GM12878 (cell line): Measurements from ENCODE around the gene NT5DC4. TPM values are rescaled to one million over a fixed set of nuclear protein-coding genes. Genes with fewer than 3 reads are reported as not detected.

Experiments
- ATAC-seq: fragments of 200-7000 bp; cut with Tn5 transposase; 3 replicates; pipeline ENCODE4 v1.9.1; 2020; ENCODE audit warnings: mild to moderate bottlenecking, moderate library complexity
- BruUV-seq: library from RNA; stranded (reverse); fragments of 400-500 nt; replicated peaks from 2 replicates; lab custom pipeline; 2021; lab: Mats Ljungman, UMichigan
- CTCF ChIA-PET: fragments of 300-600 bp; sonication (Branson Sonifier 250); formaldehyde crosslinking; extraction: SDS; loops from one replicate; lab custom pipeline; 2021; ENCODE audit warnings: inconsistent platforms; lab: Yijun Ruan, JAX
- POLR2A ChIA-PET: fragments of 350-600 bp; formaldehyde crosslinking; extraction: SDS; loops from one replicate; lab custom pipeline; 2021; ENCODE audit warnings: inconsistent platforms; lab: Charles Lee
- RAD21 ChIA-PET: fragments of 300-600 bp; sonication (Branson Sonifier 250); formaldehyde crosslinking; loops from one replicate; lab custom pipeline; 2023; ENCODE audit warnings: antibody characterized with exemption; ENCODE audit not compliant: unreplicated experiment; lab: Charles Lee
- SMC1A ChIA-PET: fragments of 300-600 bp; sonication (Branson Sonifier 250); formaldehyde crosslinking; loops from one replicate; lab custom pipeline; 2023; ENCODE audit not compliant: unreplicated experiment, uncharacterized antibody; lab: Charles Lee
- DNase-seq: peaks from one replicate; pipeline ENCODE4 v3.0.0-alpha.2; 2011; ENCODE audit warnings: low read depth, low spot score
- FAIRE-seq: peaks from 3 replicates; lab custom pipeline; 2011; peaks lifted over from hg19 to GRCh38; lab: Jason Lieb, UNC
- H2AFZ ChIP-seq: 2 replicates; pipeline ENCODE4 v1.6.0; 2011; ENCODE audit warnings: low read depth, low read length, control low read depth; ENCODE audit not compliant: control insufficient read depth
- H3K27ac ChIP-seq: 2 replicates; pipeline ENCODE4 v1.5.1; 2011; ENCODE audit warnings: control low read depth; ENCODE audit not compliant: control insufficient read depth, insufficient read depth
- H3K27me3 ChIP-seq, 2 experiments: replicated peaks in 1 of 2; 2 replicates each; pipeline versions ENCODE4 v1.6.0 to v1.6.1; 2011; ENCODE audit warnings: low read length in 1 of 2; ENCODE audit not compliant: control insufficient read depth in 2 of 2, insufficient read depth in 2 of 2
- H3K36me3 ChIP-seq, 2 experiments: 2 replicates each; pipeline ENCODE4 v1.5.1; 2011; ENCODE audit warnings: low read length in 1 of 2; ENCODE audit not compliant: control insufficient read depth in 2 of 2, insufficient read depth in 2 of 2
- H3K4me1 ChIP-seq: 2 replicates; pipeline ENCODE4 v1.6.1; 2011; ENCODE audit warnings: mild to moderate bottlenecking, low read length, moderate library complexity, mixed read lengths; ENCODE audit not compliant: control insufficient read depth, insufficient read depth
- H3K4me2 ChIP-seq: 2 replicates; pipeline ENCODE4 v1.6.0; 2011; ENCODE audit warnings: control low read depth; ENCODE audit not compliant: control insufficient read depth, insufficient read depth
- H3K4me3 ChIP-seq: fragments of 200-600 bp; sonication (generic); 2 replicates; pipeline ENCODE4 v1.5.1; 2016
- H3K79me2 ChIP-seq: 2 replicates; pipeline ENCODE4 v1.6.0; 2011; ENCODE audit warnings: low read length; ENCODE audit not compliant: control insufficient read depth, insufficient read depth
- H3K9ac ChIP-seq: 2 replicates; pipeline ENCODE4 v1.8.0; 2011; ENCODE audit warnings: low read length, control low read depth, mixed read lengths; ENCODE audit not compliant: control insufficient read depth, insufficient read depth
- H3K9me3 ChIP-seq: replicated peaks from 3 replicates; pipeline ENCODE4 v1.5.1; 2011; ENCODE audit warnings: mild to moderate bottlenecking, low read length; ENCODE audit not compliant: control insufficient read depth, insufficient read depth
- H4K20me1 ChIP-seq: 2 replicates; pipeline ENCODE4 v1.6.0; 2011; ENCODE audit not compliant: control insufficient read depth, insufficient read depth
- KDM1A ChIP-seq: fragments of 200-600 bp; sonication (generic); IDR thresholded peaks from 2 replicates; pipeline ENCODE4 v1.6.1; 2016; ENCODE audit warnings: borderline replicate concordance
- KLF5 ChIP-seq: fragments of 450-650 bp; IDR thresholded peaks from 2 replicates; pipeline ENCODE4 v1.6.1; 2014; ENCODE audit warnings: mild to moderate bottlenecking; ENCODE audit not compliant: partially characterized antibody
- RCOR1 ChIP-seq: conservative IDR thresholded peaks from 2 replicates; pipeline ENCODE4 v1.6.1; 2012; ENCODE audit warnings: low read depth, low read length, improper control_type of control experiment
- RELA ChIP-seq: fragments of 450-650 bp; IDR thresholded peaks from 2 replicates; pipeline ENCODE4 v1.8.0; 2014; ENCODE audit warnings: borderline replicate concordance; ENCODE audit not compliant: partially characterized antibody
- SREBF1 ChIP-seq: IDR thresholded peaks from 2 replicates; pipeline ENCODE4 v1.6.1; 2012; ENCODE audit warnings: mild to moderate bottlenecking, low read length
- WGBS: methylation state at CpG from one replicate; pipeline ENCODE4 v1.1.6; 2016; ENCODE audit warnings: low lambda C conversion rate; ENCODE audit not compliant: insufficient replicate concordance, insufficient coverage; ENCODE audit errors: missing lambda C conversion rate; 5-methylcytosine and 5-hydroxymethylcytosine counted together
- in situ Hi-C: fragments of 300-500 bp; cut with MboI; formaldehyde crosslinking; loops from 9 replicates; pipeline ENCODE4 v1.14.3; 2018; ENCODE audit warnings: mixed read lengths
- intact Hi-C: fragments of 100-400 bp; cut with micrococcal nuclease; formaldehyde crosslinking; loops from one replicate; pipeline ENCODE4 v1.14.2; 2022; ENCODE audit not compliant: unreplicated experiment
- polyA plus RNA-seq, 11 experiments: library from polyadenylated mRNA; depleted of rRNA in 4 of 11; unstranded in 6 of 11; stranded (reverse) in 5 of 11; fragments of >200 nt; fragmentation: Nextera tagmentation in 4 of 11; fragmentation: Illumina TruSeq in 1 of 11; extraction: Ambion mirVana in 4 of 11; extraction: Trizol in 1 of 11; gene quantifications; 1 replicate in 1 of 11; 2 replicates in 10 of 11; pipeline versions ENCODE4 v1.2.1 to v1.2.3, GENCODE V29; 2011 to 2016; ENCODE audit warnings: inconsistent platforms in 2 of 11, missing spikeins in 2 of 11, low read depth in 1 of 11
- total RNA-seq, 4 experiments: library from RNA; depleted of rRNA in 3 of 4; stranded (reverse); fragments of >200 nt in 3 of 4; fragmentation: Illumina TruSeq in 1 of 4; extraction: Trizol in 1 of 4; gene quantifications; 2 replicates each; pipeline versions ENCODE4 v1.2.1 to v1.2.3, GENCODE V29; 2013 to 2021
- TF ChIP-seq, protein P1 (sequence below): fragments of 450-650 bp; IDR thresholded peaks from 2 replicates; pipeline ENCODE4 v1.6.1; 2017; ENCODE audit warnings: mild to moderate bottlenecking, moderate library complexity
- TF ChIP-seq, protein P2 (sequence below): fragments of 450-650 bp; IDR thresholded peaks from 2 replicates; pipeline ENCODE4 v1.6.1; 2018; ENCODE audit warnings: borderline replicate concordance, mild to moderate bottlenecking; ENCODE audit not compliant: partially characterized antibody

NT5DC4 gene
- total and polyA plus RNA-seq, 10 of the 15 experiments (the other 5 are each of a cell fraction or from before 2014, with no cell fraction given): 0.04 to 2.6 (median 0.32) TPM; not detected in 2

DNA sequence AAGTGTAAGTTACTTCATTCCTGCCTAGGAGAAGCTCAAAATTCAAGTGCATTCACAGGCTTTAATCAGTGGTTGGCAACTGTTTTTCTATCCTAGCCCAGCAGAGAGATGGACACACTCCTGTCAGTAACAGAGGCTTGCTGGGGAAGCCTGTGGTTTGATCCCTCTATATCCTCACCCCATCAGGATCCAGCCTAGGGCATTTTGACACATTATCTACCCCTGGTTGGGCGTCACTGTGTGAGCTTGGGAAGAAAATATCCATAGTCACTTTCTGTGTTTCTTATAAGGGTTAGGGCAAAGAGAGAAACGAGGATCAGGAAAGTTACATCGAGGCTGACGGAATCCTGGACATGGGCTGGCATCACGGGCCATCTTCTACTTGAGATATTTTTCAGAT is 10.0 kb downstream of the NT5DC4 start:
- RAD21 ChIA-PET: interaction anchor here (1.6 to 10.7 kb wide), 5 partner anchors 38 to 211 kb away, joined by 6 to 494 read pairs (median 117); no protein-coding TSS in a partner anchor
- Histone ChIP-seq H4K20me1 (no peaks in the 10 kb centered on the region), H3K4me2 (no peak overlapping the region), H3K4me3 (no peak overlapping the region), H3K36me3 (no peaks in the 10 kb centered on the region; a peak in 1 of 4 replicates), H3K27ac (no peak overlapping the region), H2AFZ (no peak overlapping the region), H3K9ac (no peak overlapping the region), H3K9me3 (no peaks in the 10 kb centered on the region), H3K79me2 (no peaks in the 10 kb centered on the region), H3K27me3 (no peaks in the 10 kb centered on the region), H3K4me1 (peaks cover 12% of the 10 kb centered on the region)
- no TSS peak for BruUV-seq
- no peak for TF ChIP-seq KLF5
- TF ChIP-seq RCOR1: no peak
- intact Hi-C loops: no loop called here
- POLR2A ChIA-PET: interaction anchor here (0.6 to 1.0 kb wide), 2 partner anchors 86 to 99 kb away, joined by 3 read pairs; no protein-coding TSS in a partner anchor
- 59% methylated on average over 5 of the region's 5 CpGs for WGBS
- CTCF ChIA-PET: interaction anchor here (0.6 to 12.8 kb wide), 8 partner anchors 19 to 211 kb away, joined by 3 to 671 read pairs (median 56); no protein-coding TSS in a partner anchor
- in situ Hi-C loops: no loop called here
- SMC1A ChIA-PET: interaction anchor here (0.7 to 10.9 kb wide), 9 partner anchors 8 to 211 kb away, joined by 3 to 455 read pairs (median 6); no protein-coding TSS in a partner anchor
- ATAC-seq (no peak), DNase-seq (no peak), FAIRE-seq (no peak)

DNA sequence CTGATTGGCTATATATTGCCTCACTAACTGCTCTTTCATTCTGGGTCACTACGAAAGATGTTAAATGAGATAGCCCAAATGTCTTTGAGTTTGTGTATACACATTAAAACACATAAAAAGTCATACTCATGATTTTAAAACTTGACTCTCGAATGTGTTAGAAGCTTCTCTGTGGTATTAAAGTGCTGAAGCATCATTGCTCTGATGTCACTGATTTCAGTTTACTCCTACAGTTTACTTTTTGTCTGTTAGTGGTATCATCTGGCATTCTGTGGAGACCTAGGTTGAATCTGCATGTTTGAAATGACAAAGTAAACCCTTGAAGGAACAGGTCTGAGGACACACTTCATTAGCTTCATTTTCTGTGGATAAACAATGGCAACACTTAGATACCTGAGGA is 10.7 kb downstream of the NT5DC4 start:
- Histone ChIP-seq H2AFZ (no peak overlapping the region), H4K20me1 (no peaks in the 10 kb centered on the region), H3K27ac (no peak overlapping the region), H3K9ac (no peak overlapping the region), H3K4me3 (no peak overlapping the region), H3K9me3 (no peaks in the 10 kb centered on the region), H3K27me3 (no peaks in the 10 kb centered on the region), H3K4me1 (peaks cover 5% of the 10 kb centered on the region), H3K79me2 (no peaks in the 10 kb centered on the region), H3K36me3 (no peaks in the 10 kb centered on the region; a peak in 1 of 4 replicates), H3K4me2 (no peak overlapping the region)
- no peak for TF ChIP-seq SREBF1
- TF ChIP-seq, protein P1, sequence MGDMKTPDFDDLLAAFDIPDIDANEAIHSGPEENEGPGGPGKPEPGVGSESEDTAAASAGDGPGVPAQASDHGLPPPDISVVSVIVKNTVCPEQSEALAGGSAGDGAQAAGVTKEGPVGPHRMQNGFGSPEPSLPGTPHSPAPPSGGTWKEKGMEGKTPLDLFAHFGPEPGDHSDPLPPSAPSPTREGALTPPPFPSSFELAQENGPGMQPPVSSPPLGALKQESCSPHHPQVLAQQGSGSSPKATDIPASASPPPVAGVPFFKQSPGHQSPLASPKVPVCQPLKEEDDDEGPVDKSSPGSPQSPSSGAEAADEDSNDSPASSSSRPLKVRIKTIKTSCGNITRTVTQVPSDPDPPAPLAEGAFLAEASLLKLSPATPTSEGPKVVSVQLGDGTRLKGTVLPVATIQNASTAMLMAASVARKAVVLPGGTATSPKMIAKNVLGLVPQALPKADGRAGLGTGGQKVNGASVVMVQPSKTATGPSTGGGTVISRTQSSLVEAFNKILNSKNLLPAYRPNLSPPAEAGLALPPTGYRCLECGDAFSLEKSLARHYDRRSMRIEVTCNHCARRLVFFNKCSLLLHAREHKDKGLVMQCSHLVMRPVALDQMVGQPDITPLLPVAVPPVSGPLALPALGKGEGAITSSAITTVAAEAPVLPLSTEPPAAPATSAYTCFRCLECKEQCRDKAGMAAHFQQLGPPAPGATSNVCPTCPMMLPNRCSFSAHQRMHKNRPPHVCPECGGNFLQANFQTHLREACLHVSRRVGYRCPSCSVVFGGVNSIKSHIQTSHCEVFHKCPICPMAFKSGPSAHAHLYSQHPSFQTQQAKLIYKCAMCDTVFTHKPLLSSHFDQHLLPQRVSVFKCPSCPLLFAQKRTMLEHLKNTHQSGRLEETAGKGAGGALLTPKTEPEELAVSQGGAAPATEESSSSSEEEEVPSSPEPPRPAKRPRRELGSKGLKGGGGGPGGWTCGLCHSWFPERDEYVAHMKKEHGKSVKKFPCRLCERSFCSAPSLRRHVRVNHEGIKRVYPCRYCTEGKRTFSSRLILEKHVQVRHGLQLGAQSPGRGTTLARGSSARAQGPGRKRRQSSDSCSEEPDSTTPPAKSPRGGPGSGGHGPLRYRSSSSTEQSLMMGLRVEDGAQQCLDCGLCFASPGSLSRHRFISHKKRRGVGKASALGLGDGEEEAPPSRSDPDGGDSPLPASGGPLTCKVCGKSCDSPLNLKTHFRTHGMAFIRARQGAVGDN: no peak
- TF ChIP-seq, protein P2, sequence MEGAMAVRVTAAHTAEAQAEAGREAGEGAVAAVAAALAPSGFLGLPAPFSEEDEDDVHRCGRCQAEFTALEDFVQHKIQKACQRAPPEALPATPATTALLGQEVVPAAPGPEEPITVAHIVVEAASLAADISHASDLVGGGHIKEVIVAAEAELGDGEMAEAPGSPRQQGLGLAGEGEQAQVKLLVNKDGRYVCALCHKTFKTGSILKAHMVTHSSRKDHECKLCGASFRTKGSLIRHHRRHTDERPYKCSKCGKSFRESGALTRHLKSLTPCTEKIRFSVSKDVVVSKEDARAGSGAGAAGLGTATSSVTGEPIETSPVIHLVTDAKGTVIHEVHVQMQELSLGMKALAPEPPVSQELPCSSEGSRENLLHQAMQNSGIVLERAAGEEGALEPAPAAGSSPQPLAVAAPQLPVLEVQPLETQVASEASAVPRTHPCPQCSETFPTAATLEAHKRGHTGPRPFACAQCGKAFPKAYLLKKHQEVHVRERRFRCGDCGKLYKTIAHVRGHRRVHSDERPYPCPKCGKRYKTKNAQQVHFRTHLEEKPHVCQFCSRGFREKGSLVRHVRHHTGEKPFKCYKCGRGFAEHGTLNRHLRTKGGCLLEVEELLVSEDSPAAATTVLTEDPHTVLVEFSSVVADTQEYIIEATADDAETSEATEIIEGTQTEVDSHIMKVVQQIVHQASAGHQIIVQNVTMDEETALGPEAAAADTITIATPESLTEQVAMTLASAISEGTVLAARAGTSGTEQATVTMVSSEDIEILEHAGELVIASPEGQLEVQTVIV: no peak
- TF ChIP-seq KDM1A: no peak
- no peak for TF ChIP-seq RELA
- intact Hi-C loops: no loop called here
- 48% methylated on average over 2 of the region's 2 CpGs for WGBS
- FAIRE-seq: no peak
- RAD21 ChIA-PET: interaction anchor here (2.2 to 8.7 kb wide), 3 partner anchors 130 to 210 kb away, joined by 7 to 132 read pairs (median 117); no protein-coding TSS in a partner anchor
- no peak for ATAC-seq
- POLR2A ChIA-PET: interaction anchor here (0.6 kb wide), 1 partner anchor 87 kb away, joined by 3 read pairs; no protein-coding TSS in a partner anchor
- SMC1A ChIA-PET: interaction anchor here (1.7 kb wide), 3 partner anchors 107 to 211 kb away, joined by 4 to 6 read pairs (median 6); no protein-coding TSS in a partner anchor
- no TSS peak for BruUV-seq
- DNase-seq: no peak
- CTCF ChIA-PET: interaction anchor here (0.7 to 12.8 kb wide), 5 partner anchors 101 to 255 kb away, joined by 3 to 671 read pairs (median 106); no protein-coding TSS in a partner anchor
- in situ Hi-C loops: no loop called here
